Measurements from ENCODE around the gene BCL2L14.
"Not testable (repeated sequence)": the region's sequence is repeated elsewhere in the genome, so short reads cannot be mapped to it uniquely, and the experiment has no call there.

Gene BCL2L14

DNA sequence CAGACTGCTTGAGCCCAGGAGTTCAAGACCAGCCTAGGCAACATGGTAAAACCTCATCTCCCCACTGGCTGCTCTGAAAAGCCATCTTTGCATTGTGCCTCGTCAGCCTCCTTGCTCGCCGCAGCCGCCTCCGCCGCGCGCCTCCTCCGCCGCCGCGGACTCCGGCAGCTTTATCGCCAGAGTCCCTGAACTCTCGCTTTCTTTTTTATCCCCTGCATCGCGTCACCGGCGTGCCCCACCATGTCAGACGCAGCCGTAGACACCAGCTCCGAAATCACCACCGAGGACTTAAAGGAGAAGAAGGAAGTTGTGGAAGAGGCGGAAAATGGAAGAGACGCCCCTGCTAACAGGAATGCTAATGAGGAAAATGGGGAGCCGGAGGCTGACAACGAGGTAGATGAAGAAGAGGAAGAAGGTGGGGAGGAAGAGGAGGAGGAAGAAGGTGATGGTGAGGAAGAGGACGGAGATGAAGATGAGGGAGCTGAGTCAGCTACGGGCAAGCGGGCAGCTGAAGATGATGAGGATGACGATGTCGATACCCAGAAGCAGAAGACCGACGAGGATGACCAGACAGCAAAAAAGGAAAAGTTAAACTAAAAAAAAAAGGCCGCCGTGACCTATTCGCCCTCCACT lies 40.3 kb downstream of the BCL2L14 start:
- not testable (repeated sequence) for DNase-seq

DNA sequence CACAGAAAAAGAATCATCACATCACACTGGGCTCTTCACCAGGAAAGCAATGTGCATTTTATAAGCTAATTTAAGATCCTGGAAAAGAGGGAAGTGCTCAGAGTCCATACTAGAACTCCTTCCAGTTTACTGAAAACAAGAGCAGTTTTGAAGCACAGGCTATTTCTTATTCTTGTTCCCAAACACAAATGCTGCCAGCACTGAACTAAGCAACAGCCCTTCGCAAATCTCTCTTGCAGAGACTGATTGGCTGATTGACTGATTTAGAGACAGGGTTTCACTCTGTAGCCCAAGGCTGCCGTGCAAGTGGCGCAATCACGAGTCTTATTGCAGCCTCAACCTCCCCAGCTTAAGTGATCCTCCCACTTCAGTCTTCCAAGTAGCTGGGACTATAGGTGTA lies 44.8 kb downstream of the BCL2L14 start:
- no peak for DNase-seq

DNA sequence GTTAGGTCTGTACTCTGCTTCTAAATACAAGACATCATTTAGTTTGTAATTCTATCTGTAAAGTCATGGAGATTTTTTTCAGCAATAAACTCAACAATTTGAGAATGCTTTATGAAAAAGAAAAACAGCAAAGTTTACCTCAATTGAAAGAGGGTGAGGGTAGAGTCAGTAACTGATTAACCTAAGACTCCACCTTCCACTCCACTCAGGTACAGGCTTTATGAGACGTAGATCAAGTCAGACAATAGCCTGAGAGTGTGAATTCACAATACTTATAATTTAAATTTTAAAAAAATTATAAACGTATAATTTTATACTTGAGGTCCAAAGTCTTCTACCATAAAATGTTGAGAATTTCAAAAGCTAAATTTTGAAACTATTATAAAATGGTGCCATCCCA lies 45.9 kb downstream of the BCL2L14 start:
- no peak for DNase-seq

DNA sequence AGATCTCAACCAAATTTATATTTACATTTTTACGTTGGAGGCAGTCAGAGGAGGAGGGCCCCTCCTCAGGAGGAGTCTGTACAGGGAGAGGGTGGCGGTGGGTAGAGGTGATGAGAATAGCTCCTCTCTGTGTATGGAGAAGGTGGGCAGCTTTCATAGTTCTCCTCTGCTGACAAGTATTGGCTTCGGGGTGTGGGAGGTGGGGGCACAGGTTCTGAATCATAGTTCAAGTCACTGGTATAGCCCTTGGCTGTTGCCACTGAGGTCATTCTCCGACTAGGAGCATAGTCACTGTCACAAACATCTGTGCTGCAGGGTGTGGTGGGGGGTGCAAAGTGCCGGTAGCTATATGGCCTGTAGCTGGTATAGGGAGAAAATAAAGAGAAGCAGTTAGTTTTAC lies 50.3 kb downstream of the BCL2L14 start:
- no peak for DNase-seq

DNA sequence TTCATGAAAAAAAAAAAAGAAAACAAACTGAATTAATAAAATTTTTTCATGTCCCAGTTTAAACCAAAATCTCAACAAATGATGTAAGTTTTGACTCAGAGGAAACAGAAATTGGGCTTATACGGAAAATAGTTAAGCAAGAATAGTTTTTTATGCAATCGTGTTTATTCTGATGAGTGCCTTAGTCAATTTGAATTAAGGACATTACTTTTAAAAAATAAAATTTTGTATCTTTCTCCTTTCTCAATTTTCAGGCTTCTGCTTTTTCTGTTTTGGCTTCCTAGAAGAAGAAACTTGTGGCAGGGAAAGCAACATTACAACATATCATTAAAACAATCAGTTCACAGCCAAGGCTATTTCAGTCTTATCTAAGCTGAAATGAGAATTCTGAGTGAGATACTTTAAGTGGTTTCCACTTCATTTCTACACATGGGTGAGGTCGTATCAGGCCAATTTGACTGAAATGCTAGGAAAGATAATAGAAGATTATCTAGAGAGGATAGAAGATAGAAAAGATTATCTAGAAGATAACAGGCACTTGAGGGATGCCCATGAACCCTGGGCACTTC lies 52.4 kb downstream of the BCL2L14 start:
- no peak for DNase-seq

DNA sequence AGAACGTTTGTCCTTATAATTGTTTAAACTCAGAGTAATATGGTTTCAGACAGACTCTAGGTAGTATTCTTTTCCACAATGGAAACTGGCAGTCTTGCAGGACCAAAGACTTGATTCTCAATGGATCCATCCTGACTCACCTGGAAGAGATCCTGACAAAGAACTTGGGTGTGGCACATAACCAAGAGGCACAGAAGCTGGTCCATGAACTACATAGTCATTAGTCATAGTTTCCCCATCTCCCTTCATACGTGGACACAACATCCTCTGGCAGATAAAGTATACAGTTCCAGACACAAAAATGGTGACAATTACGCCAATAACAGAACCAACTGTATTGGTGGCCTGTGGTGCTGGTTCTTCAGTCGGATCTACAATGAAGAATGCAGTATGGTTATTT lies 55.8 kb downstream of the BCL2L14 start:
- no peak for DNase-seq

DNA sequence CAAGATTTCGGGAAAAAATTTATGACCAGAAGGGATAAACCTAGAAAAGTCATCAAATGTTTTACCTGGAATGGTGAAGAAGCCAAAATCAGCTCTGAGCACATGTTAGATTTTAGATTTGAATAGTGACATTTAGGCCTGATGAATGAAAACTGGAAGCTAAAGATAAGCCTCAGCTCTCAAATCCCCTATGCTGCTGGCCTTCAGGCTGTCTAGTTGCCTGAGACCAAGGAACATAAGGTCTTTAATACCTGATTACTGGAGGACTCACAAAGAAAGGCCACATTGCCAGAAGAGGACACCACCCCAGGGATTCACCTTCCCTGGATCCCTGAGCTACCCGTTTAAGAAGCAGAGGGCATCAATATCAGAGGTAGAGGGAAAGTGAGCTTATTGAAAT lies 56.6 kb downstream of the BCL2L14 start:
- no peak for DNase-seq

DNA sequence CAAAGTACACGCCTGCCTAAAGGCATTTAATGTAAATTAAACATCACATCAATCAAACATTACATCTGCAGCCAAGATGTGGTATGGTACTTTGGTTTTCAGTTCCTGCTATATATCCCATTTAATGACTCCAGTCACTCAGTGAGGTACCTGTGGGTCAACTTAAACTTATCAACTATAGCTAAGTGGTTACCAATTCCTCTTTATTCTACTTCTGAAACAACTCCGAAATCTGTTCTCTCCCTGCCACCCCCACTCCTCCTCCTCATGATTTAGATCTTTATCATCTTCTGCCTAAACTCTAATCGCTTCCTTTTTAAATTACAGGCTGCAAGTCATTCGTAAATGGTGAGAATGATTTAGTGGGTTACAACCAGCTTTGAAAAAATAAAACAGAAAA lies 57.9 kb downstream of the BCL2L14 start:
- no peak for DNase-seq

DNA sequence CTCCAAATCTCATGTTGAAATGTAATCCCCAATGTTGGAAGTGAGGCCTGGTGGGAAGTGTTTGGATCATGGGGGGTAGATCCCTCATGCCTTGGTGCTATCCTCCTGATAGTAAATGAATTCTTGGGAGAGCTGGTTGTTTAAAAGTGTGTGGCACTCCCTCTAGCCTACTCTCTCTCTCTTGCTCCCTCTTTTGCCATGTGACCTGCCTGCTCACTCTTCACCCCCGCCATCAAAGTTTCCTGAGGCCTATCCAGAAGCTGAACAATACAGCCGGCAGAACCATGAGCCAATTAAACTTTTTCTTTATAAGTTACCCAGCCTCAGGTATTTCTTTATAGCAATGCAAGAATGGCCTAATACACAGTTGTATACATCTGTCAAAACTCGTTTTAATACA lies 62.5 kb downstream of the BCL2L14 start:
- DNase-seq: no peak

DNA sequence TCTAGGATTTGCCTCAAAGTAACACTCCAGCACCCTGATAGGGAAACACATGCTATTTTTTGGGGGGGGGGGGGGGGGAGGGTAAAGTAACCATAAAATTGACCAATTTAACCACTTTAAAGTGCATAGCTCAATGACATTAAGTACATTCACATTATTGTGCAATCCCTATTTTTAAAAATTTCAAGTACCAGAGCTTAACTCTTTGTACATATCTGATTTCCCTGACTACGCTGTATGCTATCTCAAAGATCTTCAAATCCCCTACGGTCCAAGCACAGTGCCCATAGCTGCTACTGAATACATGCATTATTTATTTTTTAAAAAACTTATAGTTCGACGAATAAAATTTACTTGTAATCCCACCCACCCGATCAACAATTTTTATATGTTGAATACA lies 63.0 kb downstream of the BCL2L14 start:
- DNase-seq: no peak

DNA sequence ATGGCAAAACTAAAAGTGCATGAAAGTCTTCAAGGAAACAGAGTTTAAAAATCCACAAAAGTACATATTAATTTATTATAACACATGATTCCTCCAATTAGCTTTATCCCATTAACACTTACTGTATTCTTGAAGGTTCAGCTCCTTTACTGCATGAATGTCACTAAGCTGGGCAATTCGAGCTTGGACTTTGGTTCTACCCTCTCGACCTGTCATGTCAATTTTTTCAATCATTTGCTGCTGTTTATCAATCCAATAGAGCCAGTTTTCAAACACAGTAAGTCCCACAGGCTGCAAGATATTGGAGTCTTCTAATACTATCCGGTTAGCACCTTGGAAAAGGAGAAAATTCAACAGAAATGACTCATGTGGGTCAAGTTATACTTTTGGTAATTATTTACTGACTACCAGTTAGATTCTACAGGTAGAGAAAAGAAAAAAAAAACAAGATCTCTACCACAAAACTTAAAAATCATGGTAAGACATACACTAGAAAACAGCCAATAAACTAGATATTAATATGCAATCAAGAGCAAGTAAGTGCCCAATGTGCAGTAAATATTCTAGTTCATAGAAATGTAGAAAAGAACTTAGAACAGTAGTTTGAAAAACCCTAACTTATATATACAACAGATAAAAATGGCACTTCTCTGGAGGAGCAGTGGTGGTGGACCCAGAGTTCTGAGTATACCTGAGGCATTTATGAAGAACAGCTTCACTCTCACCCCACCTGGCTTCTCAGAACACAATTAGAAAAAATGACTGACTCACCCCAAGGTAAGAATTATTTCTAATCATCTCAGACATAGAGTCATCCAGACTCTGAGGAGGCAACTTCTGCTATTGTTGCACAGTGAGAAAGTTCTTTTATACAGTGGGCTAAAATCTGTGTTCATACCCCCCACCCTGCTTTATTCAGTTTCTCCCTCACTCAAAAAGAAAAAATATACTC lies 67.7 kb downstream of the BCL2L14 start:
- DNase-seq: no peak

DNA sequence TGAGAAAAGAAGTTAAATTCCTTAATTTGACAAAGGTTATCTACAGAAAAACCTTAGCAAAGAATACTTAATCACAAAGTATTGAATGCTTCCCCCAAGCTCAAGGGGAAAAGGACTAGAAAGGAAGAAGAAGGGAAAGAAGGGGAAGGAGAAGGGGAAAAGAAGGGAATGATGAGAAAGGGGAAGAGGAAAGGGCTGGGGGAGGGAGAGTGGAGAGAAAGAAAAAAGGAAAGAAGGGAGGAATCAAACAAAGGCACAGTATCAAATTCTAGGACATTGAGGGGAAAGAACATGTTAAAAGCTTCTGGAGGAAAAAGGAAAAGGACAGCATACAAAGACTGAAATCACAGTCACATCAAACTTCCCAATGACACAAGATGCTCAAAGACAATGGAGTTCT lies 70.3 kb downstream of the BCL2L14 start:
- DNase-seq: no peak

DNA sequence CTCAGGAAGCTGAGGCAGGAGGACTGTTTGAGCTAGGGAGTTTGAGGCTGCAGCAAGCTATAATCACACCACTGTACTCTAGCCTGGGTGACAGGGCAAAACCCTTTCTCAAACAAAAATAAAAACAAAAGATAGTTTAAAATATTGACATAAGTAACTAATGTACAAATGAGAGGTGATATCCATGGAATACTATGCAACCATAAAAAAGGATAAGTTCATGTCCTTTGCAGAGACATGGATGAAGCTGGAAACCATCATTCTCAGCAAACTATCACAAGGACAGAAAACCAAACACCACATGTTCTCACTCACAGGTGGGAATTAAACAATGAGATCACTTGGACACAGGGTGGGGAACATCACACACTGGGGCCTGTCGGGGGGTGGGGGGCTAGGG lies 73.8 kb downstream of the BCL2L14 start:
- not testable (repeated sequence) for DNase-seq

DNA sequence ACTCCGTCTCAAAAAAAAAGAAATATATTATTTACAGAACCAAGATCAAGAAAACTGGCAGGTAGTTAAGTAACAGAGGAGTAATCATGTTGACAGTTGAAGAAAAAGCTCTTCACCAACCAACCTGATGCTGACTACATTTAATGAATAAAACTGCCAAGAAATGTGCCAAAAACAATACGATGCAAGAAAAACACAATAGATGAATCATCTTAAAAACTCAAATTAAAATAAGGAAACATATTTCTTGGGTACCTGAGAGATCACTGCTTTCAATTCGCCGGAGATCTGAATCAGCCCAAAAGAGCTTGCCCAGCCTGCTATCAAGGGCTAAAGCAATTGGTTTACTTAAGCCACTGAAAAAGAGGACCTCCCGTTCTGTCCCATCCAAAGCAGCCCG lies 76.4 kb downstream of the BCL2L14 start:
- no peak for DNase-seq
